M059J (cell line): ENCODE results near the gene MAPK1IP1L. TPM values are rescaled to one million over a fixed set of nuclear protein-coding genes. Genes with fewer than 3 reads are reported as not detected.
"Not testable (repeated sequence)": the region's sequence is repeated elsewhere in the genome, so short reads cannot be mapped to it uniquely, and the experiment has no call there.

Experiments
- DNase-seq: peaks from one replicate; pipeline ENCODE4 v3.0.0-alpha.2; 2012; ENCODE audit warnings: low read depth
- total RNA-seq: library from RNA; depleted of rRNA; stranded (reverse); fragments of >200 nt; shearing (Covaris generic); gene quantifications from 2 replicates; pipeline ENCODE4 v1.2.3, GENCODE V29; 2014; rRNA removed

The MAPK1IP1L gene
- total RNA-seq: 168 and 201 TPM in 2 replicates

- peak; percentile 95 for DNase-seq
Observed at GRCh38 chr14:55051423-55052268, at the start of gene MAPK1IP1L. MAPK1IP1L (plus strand) TSS chr14:55051647; CDS start chr14:55061684, 10,037 bp downstream.

- peak; percentile 19 for DNase-seq
Observed at GRCh38 chr14:55005071-55005470, 46.4 kb upstream of the MAPK1IP1L start.

GRCh38 chr14:55015006-55015405 lies 36.4 kb upstream of the MAPK1IP1L start:
- no peak for DNase-seq

GRCh38 chr14:55019968-55020554 lies 31.4 kb upstream of the MAPK1IP1L start:
- no peak for DNase-seq

- DNase-seq: not testable (repeated sequence)
Observed at GRCh38 chr14:55024365-55024764, 27.1 kb upstream of the MAPK1IP1L start.

GRCh38 chr14:55025948-55026347 lies 25.5 kb upstream of the MAPK1IP1L start:
- DNase-seq: no peak

GRCh38 chr14:55026441-55026792 lies 25.0 kb upstream of the MAPK1IP1L start:
- DNase-seq: no peak

GRCh38 chr14:55026793-55027561 lies 24.5 kb upstream of the MAPK1IP1L start, which contains the start of the genes SOCS4 and WDHD1:
SOCS4 (plus strand) TSS chr14:55027236; CDS start chr14:55043042, 15,806 bp downstream.
WDHD1 (minus strand) TSS chr14:55027099; CDS start chr14:55026787, 312 bp downstream.
- peak; percentile 93 for DNase-seq

- no peak for DNase-seq
Observed at GRCh38 chr14:55028066-55028465, 23.4 kb upstream of the MAPK1IP1L start.

- no peak for DNase-seq
Observed at GRCh38 chr14:55028476-55028875, 23.0 kb upstream of the MAPK1IP1L start.

- no peak for DNase-seq
Observed at GRCh38 chr14:55031190-55031589, 20.3 kb upstream of the MAPK1IP1L start.

- not testable (repeated sequence) for DNase-seq
Observed at GRCh38 chr14:55037995-55038394, 13.5 kb upstream of the MAPK1IP1L start.

- no peak for DNase-seq
Observed at GRCh38 chr14:55038708-55039107, 12.7 kb upstream of the MAPK1IP1L start.

GRCh38 chr14:55043528-55043927 lies 7.9 kb upstream of the MAPK1IP1L start:
- DNase-seq: no peak

- no peak for DNase-seq
Observed at GRCh38 chr14:55045087-55045486, 6.4 kb upstream of the MAPK1IP1L start.

GRCh38 chr14:55047301-55048053 lies 4.0 kb upstream of the MAPK1IP1L start:
- no peak for DNase-seq

- DNase-seq: no peak
Observed at GRCh38 chr14:55048900-55049436, 2.5 kb upstream of the MAPK1IP1L start.

- no peak for DNase-seq
Observed at GRCh38 chr14:55051165-55051422, 353 bp upstream of the MAPK1IP1L start.

GRCh38 chr14:55052269-55052930 lies 953 bp downstream of the MAPK1IP1L start:
- DNase-seq: no peak

GRCh38 chr14:55053018-55053417 lies 1.6 kb downstream of the MAPK1IP1L start:
- no peak for DNase-seq

- no peak for DNase-seq
Observed at GRCh38 chr14:55053500-55053899, 2.1 kb downstream of the MAPK1IP1L start.
